T-helper 2 cell (primary cell): ENCODE data around the gene HOXD9.
A peak's percentile ranks its signal among the peaks of the same experiment; 100 is the strongest.

Source experiments
- DNase-seq, 5 experiments: peaks; one replicate each; pipeline versions ENCODE4 v3.0.0 to v3.0.0-alpha.2; 2012 to 2022

HOXD9 gene

GRCh38 chr2:176156807-176157498, 34.4 kb downstream of the HOXD9 start, which contains the start of gene HOXD3:
Gene HOXD3 (plus strand): TSS chr2:176157307. CDS start chr2:176169115, 11,808 bp downstream.
- DNase-seq: no peak

- DNase-seq: peak in 1 of 5 experiments; percentile 27
Observed at GRCh38 chr2:176157499-176158185, 35.1 kb downstream of the HOXD9 start.

- DNase-seq: no peak
Observed at GRCh38 chr2:176158186-176158591, 35.7 kb downstream of the HOXD9 start.

GRCh38 chr2:176158855-176159662, 36.5 kb downstream of the HOXD9 start:
- no peak for DNase-seq

GRCh38 chr2:176159663-176160250, 37.2 kb downstream of the HOXD9 start:
- DNase-seq: no peak

GRCh38 chr2:176160251-176160985, 37.9 kb downstream of the HOXD9 start:
- no peak for DNase-seq

- no peak for DNase-seq
Observed at GRCh38 chr2:176160986-176161824, 38.7 kb downstream of the HOXD9 start.

- no peak for DNase-seq
Observed at GRCh38 chr2:176161825-176162626, 39.5 kb downstream of the HOXD9 start.

- DNase-seq: no peak
Observed at GRCh38 chr2:176162911-176163671, 40.6 kb downstream of the HOXD9 start.

GRCh38 chr2:176163672-176164056, 41.1 kb downstream of the HOXD9 start:
- no peak for DNase-seq

GRCh38 chr2:176164201-176164600, 41.7 kb downstream of the HOXD9 start:
- no peak for DNase-seq

GRCh38 chr2:176164611-176165369, 42.3 kb downstream of the HOXD9 start:
- no peak for DNase-seq

GRCh38 chr2:176165370-176166050, 43.0 kb downstream of the HOXD9 start:
- no peak for DNase-seq

GRCh38 chr2:176166272-176166671, 43.8 kb downstream of the HOXD9 start:
- DNase-seq: no peak

GRCh38 chr2:176167398-176167797, 44.9 kb downstream of the HOXD9 start:
- DNase-seq: no peak

GRCh38 chr2:176169181-176169580, 46.7 kb downstream of the HOXD9 start:
- no peak for DNase-seq

GRCh38 chr2:176169711-176170110, 47.2 kb downstream of the HOXD9 start:
- no peak for DNase-seq

GRCh38 chr2:176170602-176171305, 48.2 kb downstream of the HOXD9 start:
- no peak for DNase-seq
